ENCODE results near the gene ATG4D.
"Not testable (repeated sequence)": the region's sequence is repeated elsewhere in the genome, so short reads cannot be mapped to it uniquely, and the experiment has no call there.

ATG4D gene

DNA sequence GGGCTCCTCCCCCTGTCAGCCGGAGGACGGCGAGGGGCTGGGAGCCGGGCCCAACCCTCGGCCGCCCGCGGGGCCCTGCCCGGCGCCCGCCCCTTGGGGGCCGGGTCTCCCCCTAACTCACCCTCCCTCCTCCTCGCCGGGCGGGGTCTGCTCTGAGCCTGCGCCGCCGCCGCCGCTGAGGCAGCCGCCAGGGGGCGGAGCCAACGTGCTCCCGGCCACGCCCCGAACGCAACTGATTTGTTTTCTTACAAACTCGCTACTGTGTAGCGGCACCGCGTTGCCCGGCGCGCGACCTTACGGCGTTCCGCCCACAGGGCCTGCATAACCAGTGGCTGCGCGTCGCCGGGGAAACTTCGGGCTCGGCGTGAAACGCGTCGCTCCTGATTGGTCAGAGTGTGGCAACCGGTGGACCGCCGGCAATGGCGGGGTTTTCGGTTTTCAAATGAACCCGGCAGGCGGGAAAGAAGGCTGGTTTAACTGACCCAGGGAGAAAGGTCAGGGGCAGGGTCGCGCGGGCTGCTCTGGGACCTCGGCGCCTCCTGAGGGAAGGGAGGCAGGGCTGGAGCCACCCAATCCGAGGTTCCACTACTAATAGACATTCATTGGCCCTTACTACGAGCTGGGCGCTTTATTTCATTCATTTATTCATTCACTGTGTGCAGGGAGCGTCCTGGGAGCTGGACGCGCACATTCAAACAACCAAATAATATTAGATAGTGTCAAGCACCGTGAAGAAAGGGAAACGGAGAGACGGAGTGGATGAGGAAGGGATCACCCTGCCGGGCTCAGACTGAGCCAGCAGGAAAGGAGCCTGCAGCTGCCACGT is 25.3 kb downstream of the ATG4D start, which contains the start of gene CDKN2D:
TSS of gene CDKN2D (minus strand) at position 154 of the 826 bp plus-strand sequence. CDS start 326 bp downstream, outside the sequence.
- in situ Hi-C loops (cut with HindIII; ENCODE audit: low pct_ligation_motif_present, low sequenced_read_pairs): no loop called here
- TF ChIP-seq, protein P1, sequence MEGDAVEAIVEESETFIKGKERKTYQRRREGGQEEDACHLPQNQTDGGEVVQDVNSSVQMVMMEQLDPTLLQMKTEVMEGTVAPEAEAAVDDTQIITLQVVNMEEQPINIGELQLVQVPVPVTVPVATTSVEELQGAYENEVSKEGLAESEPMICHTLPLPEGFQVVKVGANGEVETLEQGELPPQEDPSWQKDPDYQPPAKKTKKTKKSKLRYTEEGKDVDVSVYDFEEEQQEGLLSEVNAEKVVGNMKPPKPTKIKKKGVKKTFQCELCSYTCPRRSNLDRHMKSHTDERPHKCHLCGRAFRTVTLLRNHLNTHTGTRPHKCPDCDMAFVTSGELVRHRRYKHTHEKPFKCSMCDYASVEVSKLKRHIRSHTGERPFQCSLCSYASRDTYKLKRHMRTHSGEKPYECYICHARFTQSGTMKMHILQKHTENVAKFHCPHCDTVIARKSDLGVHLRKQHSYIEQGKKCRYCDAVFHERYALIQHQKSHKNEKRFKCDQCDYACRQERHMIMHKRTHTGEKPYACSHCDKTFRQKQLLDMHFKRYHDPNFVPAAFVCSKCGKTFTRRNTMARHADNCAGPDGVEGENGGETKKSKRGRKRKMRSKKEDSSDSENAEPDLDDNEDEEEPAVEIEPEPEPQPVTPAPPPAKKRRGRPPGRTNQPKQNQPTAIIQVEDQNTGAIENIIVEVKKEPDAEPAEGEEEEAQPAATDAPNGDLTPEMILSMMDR (IDR thresholded peaks at IDR 0.05; ENCODE audit: low read depth, low read length, missing control alignments): no peak
- H3K4me3 ChIP-seq (ENCODE audit: low read depth, low read length): peak within 1 kb of the TSS; percentile 65
- peak; percentile 100 for DNase-seq
- H3K36me3 ChIP-seq (replicated peaks): no peaks in the 10 kb centered on the region
- peak within 1 kb of the TSS; percentile 40 for H3K27ac ChIP-seq
- no peaks in the 10 kb centered on the region for H3K27me3 ChIP-seq (replicated peaks)

GRCh38 chr19:10573793-10574192 is 30.1 kb downstream of the ATG4D start:
- H3K27ac ChIP-seq; H3K36me3 ChIP-seq (replicated peaks); DNase-seq; H3K27me3 ChIP-seq (replicated peaks); in situ Hi-C loops (cut with HindIII; ENCODE audit: low pct_ligation_motif_present, low sequenced_read_pairs); H3K4me3 ChIP-seq (ENCODE audit: low read depth, low read length): not testable (repeated sequence)

- in situ Hi-C loops (cut with HindIII; ENCODE audit: low pct_ligation_motif_present, low sequenced_read_pairs): no loop called here
- no peaks in the 10 kb centered on the region for H3K27me3 ChIP-seq (replicated peaks)
- TF ChIP-seq, protein P1 (IDR thresholded peaks at IDR 0.05; ENCODE audit: low read depth, low read length, missing control alignments): no peak
- H3K27ac ChIP-seq: no peak overlapping the region
- no peaks in the 10 kb centered on the region for H3K36me3 ChIP-seq (replicated peaks)
- H3K4me3 ChIP-seq (ENCODE audit: low read depth, low read length): no peak overlapping the region
- no peak for DNase-seq
Observed at GRCh38 chr19:10574462-10574861, 30.8 kb downstream of the ATG4D start.

GRCh38 chr19:10575011-10575716 is 31.5 kb downstream of the ATG4D start:
- TF ChIP-seq, protein P1 (IDR thresholded peaks at IDR 0.05; ENCODE audit: low read depth, low read length, missing control alignments): no peak
- Histone ChIP-seq H3K27ac (no peak overlapping the region), H3K4me3 (ENCODE audit: low read depth, low read length) (no peak overlapping the region), H3K27me3 (replicated peaks) (no peaks in the 10 kb centered on the region), H3K36me3 (replicated peaks) (no peaks in the 10 kb centered on the region)
- no peak for DNase-seq
- in situ Hi-C loops (cut with HindIII; ENCODE audit: low pct_ligation_motif_present, low sequenced_read_pairs): no loop called here

GRCh38 chr19:10577951-10578350 is 34.2 kb downstream of the ATG4D start:
- in situ Hi-C loops (cut with HindIII; ENCODE audit: low pct_ligation_motif_present, low sequenced_read_pairs): no loop called here
- Histone ChIP-seq H3K36me3 (replicated peaks) (no peaks in the 10 kb centered on the region), H3K4me3 (ENCODE audit: low read depth, low read length) (no peak overlapping the region), H3K27me3 (replicated peaks) (no peaks in the 10 kb centered on the region), H3K27ac (no peak overlapping the region)
- no peak for DNase-seq
- TF ChIP-seq, protein P1 (IDR thresholded peaks at IDR 0.05; ENCODE audit: low read depth, low read length, missing control alignments): no peak

DNA sequence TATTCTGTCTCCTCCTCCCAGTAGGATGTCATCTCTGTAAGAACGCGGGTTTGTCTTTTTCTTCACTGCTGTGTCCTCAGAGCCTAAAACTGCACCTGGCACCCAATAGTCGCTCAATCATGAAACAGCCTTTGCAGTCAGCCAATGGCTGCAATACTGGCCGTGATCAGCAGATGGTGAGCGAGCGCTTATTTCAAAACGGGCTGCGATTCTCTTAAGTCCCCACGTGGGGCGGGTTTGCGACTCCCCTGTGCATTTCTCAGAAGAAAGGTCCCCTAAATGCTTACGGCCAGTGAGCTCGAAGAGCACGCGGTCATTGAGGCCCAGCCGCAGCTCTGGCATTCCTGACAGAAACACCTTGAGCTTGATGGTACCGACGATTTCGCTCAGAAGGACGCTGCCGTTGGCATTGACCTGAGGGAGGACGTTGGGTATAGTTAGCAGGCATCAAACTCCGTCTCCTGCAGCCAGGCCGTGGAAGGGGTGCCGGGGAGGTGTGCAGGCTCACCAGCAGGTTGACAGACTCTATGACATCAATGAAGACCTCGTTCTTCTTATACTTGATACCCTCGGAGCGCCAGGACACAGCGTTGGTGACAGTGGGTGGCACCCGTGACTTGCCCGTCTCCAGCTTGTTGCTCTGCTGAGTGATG is 37.4 kb downstream of the ATG4D start:
- TF ChIP-seq, protein P1 (IDR thresholded peaks at IDR 0.05; ENCODE audit: low read depth, low read length, missing control alignments): peak; percentile 100
- no peak overlapping the region for H3K27ac ChIP-seq
- peak; percentile 86 for DNase-seq
- H3K36me3 ChIP-seq (replicated peaks): no peaks in the 10 kb centered on the region
- in situ Hi-C loops (cut with HindIII; ENCODE audit: low pct_ligation_motif_present, low sequenced_read_pairs): no loop called here
- H3K27me3 ChIP-seq (replicated peaks): no peaks in the 10 kb centered on the region
- no peak overlapping the region for H3K4me3 ChIP-seq (ENCODE audit: low read depth, low read length)
